22Rv1 (cell line): Measurements from ENCODE around the gene SLC16A13.

Source experiments
- H3K27ac ChIP-seq: fragments of 450-650 bp; 2 replicates; pipeline ENCODE4 v1.5.1; 2017
- CTCF ChIP-seq: fragments of 450-650 bp; IDR thresholded peaks from 2 replicates; pipeline ENCODE4 v1.5.1; 2017; ENCODE audit warnings: mild to moderate bottlenecking
- ZFX ChIP-seq: fragments of 450-650 bp; IDR thresholded peaks from 2 replicates; pipeline ENCODE4 v1.6.1; 2017; ENCODE audit warnings: antibody characterized with exemption, borderline replicate concordance

The SLC16A13 gene

DNA sequence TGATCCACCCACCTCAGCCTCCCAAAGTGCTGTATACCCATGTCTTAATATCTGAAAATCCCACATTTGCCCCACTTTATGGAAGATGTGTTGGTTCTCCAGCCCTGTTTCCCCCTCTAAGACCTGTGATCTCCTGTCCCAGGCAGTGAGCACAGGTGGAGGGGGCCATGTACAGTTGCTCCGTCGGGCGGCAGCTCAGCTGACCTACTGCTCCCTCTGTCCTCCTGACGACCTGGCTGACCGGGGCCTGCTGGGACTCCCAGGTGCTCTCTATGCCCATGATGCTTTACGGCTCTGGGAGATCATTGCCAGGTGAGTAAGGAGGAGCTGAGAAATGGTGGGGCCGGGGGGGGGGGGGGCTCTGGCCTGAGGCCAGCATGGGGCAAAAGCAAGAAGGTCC, 30.1 kb upstream of the SLC16A13 start:
- no peak overlapping the region for H3K27ac ChIP-seq
- TF ChIP-seq CTCF (no peak), ZFX (no peak)

GRCh38 chr17:7007143-7007542, 28.7 kb upstream of the SLC16A13 start:
- H3K27ac ChIP-seq = no peak overlapping the region

DNA sequence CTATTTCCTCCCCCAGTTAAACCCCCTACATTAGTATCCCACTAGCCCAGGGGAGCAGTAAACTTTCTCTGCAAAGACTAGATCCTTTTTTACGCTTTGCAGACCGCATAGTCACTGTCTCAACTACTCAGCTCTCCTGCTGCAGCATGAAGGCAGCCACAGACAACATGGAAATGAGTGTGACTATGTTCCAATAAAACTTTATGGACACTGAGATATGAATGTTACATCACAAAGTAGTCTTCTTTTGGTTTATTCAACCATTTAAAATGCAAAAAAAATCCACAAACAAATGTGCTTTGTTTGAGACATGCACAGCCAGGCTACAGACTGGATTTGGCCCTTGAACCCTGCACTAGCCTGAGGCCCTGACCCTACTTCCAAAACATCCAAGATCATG, 25.3 kb upstream of the SLC16A13 start:
- TF ChIP-seq ZFX (no peak), CTCF (no peak)
- H3K27ac ChIP-seq = no peak overlapping the region

More at GRCh38 chr17:7007143-7007542, 28.7 kb upstream of the SLC16A13 start:
- TF ChIP-seq CTCF (no peak), ZFX (no peak)

DNA sequence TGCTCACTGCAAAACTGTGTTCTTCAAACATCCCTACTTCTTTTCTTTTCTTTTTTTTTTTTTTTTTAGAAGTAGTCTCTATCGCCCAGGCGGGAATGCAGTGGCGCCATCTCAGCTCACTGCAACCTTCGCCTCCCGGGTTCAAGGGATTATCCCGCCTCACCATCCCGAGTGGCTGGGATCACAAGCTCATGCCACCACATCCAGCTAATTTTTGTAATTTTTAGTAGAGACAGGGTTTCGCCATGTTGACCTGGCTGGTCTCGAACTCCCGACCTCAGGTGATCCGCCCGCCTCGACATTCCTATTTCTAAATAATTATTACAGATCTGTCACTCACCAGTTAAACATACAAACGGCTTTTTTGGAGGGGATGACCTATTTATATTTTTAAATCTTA, 24.4 kb upstream of the SLC16A13 start:
- TF ChIP-seq ZFX = no peak
- no peak for TF ChIP-seq CTCF
- peak overlapping the region; percentile 93 for H3K27ac ChIP-seq

GRCh38 chr17:7011942-7012254, 23.9 kb upstream of the SLC16A13 start:
- no peak for TF ChIP-seq CTCF
- no peak for TF ChIP-seq ZFX
- H3K27ac ChIP-seq = peak overlapping the region; percentile 93

GRCh38 chr17:7014261-7014994, 21.4 kb upstream of the SLC16A13 start:
- peak; percentile 83 for TF ChIP-seq CTCF
- no peak for TF ChIP-seq ZFX
- H3K27ac ChIP-seq = peak overlapping the region; percentile 93

DNA sequence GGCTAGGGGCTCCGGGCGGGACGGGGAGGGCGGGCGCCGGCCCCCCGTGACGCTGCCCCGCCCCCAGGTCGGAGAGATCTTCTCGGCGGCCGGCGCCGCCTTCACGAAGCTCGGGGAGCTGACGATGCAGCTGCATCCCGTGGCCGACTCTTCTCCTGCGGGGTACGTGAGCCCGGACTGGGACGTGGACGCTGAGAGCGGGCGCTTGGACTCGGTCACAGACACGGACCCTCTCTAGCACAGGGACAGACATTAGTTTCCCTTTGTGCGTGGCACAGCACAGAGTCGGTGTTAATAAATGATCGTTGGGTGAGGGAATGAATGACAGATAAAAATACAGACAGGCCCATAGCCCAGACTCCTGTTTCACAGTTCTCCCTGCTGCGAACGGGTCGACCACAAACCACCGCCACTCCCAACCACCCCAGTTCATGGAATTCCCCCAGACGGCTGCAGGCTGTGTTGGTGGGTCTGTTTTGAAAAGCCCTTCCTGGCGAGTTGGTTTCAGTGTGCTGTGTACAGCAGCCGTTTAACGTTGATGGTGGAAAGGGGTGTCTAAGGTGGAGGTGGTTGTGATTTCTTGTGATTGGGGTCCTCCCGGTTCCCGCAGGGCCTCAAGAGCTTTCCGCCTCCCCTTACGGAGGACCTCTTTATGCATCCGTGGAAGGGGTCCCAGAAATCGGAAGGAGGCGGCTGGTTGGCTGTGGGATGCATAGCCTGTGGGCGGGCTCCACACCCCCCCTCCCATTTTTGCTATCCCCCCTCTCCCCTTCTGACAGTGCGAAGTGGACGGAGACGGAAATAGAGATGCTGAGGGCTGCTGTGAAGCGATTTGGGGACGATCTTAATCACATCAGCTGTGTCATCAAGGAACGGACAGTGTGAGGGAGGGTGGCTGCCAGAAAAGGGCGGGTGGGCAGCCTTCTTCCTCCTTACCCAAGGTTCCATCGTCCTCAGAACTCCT, 20.5 kb upstream of the SLC16A13 start:
- peak overlapping the region; percentile 93 for H3K27ac ChIP-seq
- TF ChIP-seq ZFX (no peak), CTCF (peak; percentile 33)
